Kidney (tissue), 14 donors: ENCODE measurements around the gene UGT1A4. TPM values are rescaled to one million over a fixed set of nuclear protein-coding genes. Genes with fewer than 3 reads are reported as not detected.

Source experiments
- DNase-seq, 5 donors: peaks; one replicate each; pipeline ENCODE4 v3.0.0-alpha.2; 2013 to 2020
- FAIRE-seq: peaks from 2 replicates; lab custom pipeline; 2012; peaks lifted over from hg19 to GRCh38; lab: Jason Lieb, UNC
- H3K27ac ChIP-seq, 2 donors: one replicate each; pipeline ENCODE4 v1.7.0; 2013; ENCODE audit warnings: low read depth in 2 of 2, low read length in 2 of 2, inconsistent platforms in 1 of 2
- H3K27me3 ChIP-seq: one replicate; pipeline ENCODE4 v1.7.1; 2013; ENCODE audit warnings: low read length, inconsistent platforms; ENCODE audit not compliant: control insufficient read depth, insufficient read depth
- H3K36me3 ChIP-seq, 3 donors: one replicate each; pipeline versions ENCODE4 v1.7.0 to v1.7.1; 2013; ENCODE audit warnings: low read length in 3 of 3, control low read depth in 1 of 3, inconsistent platforms in 1 of 3; ENCODE audit not compliant: insufficient read depth in 3 of 3, control insufficient read depth in 2 of 3
- H3K4me1 ChIP-seq, 3 donors: one replicate each; pipeline versions ENCODE4 v1.7.0 to v1.7.1; 2013; ENCODE audit warnings: low read length in 3 of 3, inconsistent platforms in 1 of 3, low read depth in 1 of 3; ENCODE audit not compliant: control insufficient read depth in 2 of 3, insufficient read depth in 2 of 3
- H3K4me3 ChIP-seq, 3 donors: one replicate each; pipeline versions ENCODE4 v1.7.0 to v1.8.1; 2013; ENCODE audit warnings: low read length in 3 of 3, control low read depth in 1 of 3, inconsistent platforms in 1 of 3
- H3K9ac ChIP-seq, 3 donors: one replicate each; pipeline versions ENCODE4 v1.7.0 to v1.7.1; 2013; ENCODE audit warnings: low read length in 3 of 3, control low read depth in 1 of 3, inconsistent platforms in 1 of 3
- H3K9me3 ChIP-seq, 3 donors: one replicate each; pipeline versions ENCODE4 v1.7.0 to v1.7.1; 2013; ENCODE audit warnings: low read length in 3 of 3, control low read depth in 1 of 3, inconsistent platforms in 1 of 3; ENCODE audit not compliant: control insufficient read depth in 2 of 3, insufficient read depth in 1 of 3
- CTCF ChIP-seq: IDR thresholded peaks from 3 replicates; pipeline ENCODE4 v1.5.1; 2012; ENCODE audit warnings: mild to moderate bottlenecking, moderate library complexity, borderline replicate concordance; ENCODE audit not compliant: insufficient read depth; ENCODE audit errors: extremely low read depth
- intact Hi-C: fragments of 100-400 bp; cut with DNase I; formaldehyde crosslinking; loops from one replicate; pipeline ENCODE4 v1.11.1; 2022
- polyA plus RNA-seq: library from polyadenylated mRNA; stranded (reverse); fragments of 350-450 nt; fragmentation: Illumina TruSeq; extraction: RNeasy Lipid Tissue Mini Kit (QIAGEN cat#74804); gene quantifications from one replicate; pipeline ENCODE4 v1.2.3, GENCODE V29; 2014; ENCODE audit warnings: low read depth, low replicate concordance; ENCODE audit not compliant: insufficient read depth
- total RNA-seq: library from RNA; stranded (reverse); fragmentation: NEBNext Ultra II Directional; extraction: Animal tissue kit (Norgen Biotek cat#: 25700); gene quantifications from one replicate; pipeline ENCODE4 v1.2.1, GENCODE V29; 2021
- donor health status: control.
- donor health status: control.
- donor health status: control.
- donor health status: control.
- donor health status: control.
- donor health status: DM: yes; HTN: yes; CAD: no.
- donor health status: Normal renal cell carcinoma (clear cell type).

UGT1A4 gene
- total and polyA plus RNA-seq, 2 donors from 2014 or later, result 0.84 to 1.1 TPM

GRCh38 chr2:233789554-233789953 lies 71.0 kb downstream of the UGT1A4 start:
- no peak for FAIRE-seq
- no peak for DNase-seq

GRCh38 chr2:233791151-233791882 lies 72.8 kb downstream of the UGT1A4 start:
- H3K9me3 ChIP-seq, result no peaks in the 10 kb centered on the region
- no peaks in the 10 kb centered on the region for H3K36me3 ChIP-seq
- FAIRE-seq (no peak), DNase-seq (no peak)
- H3K9ac ChIP-seq, result no peak overlapping the region
- no peak overlapping the region for H3K27ac ChIP-seq
- no peaks in the 10 kb centered on the region for H3K27me3 ChIP-seq
- H3K4me3 ChIP-seq, result no peak overlapping the region
- intact Hi-C loops, result no loop called here
- no peaks in the 10 kb centered on the region for H3K4me1 ChIP-seq
- TF ChIP-seq CTCF, result no peak

More at GRCh38 chr2:233789554-233789953, 71.0 kb downstream of the UGT1A4 start:
- no peak for TF ChIP-seq CTCF
- no peaks in the 10 kb centered on the region for H3K27me3 ChIP-seq
- intact Hi-C loops, result no loop called here
- H3K4me1 ChIP-seq, result no peaks in the 10 kb centered on the region
- H3K9me3 ChIP-seq, result no peaks in the 10 kb centered on the region
- H3K27ac ChIP-seq, result no peak overlapping the region
- H3K9ac ChIP-seq, result no peak overlapping the region
- H3K36me3 ChIP-seq, result no peaks in the 10 kb centered on the region
- no peak overlapping the region for H3K4me3 ChIP-seq

GRCh38 chr2:233791883-233792329 lies 73.4 kb downstream of the UGT1A4 start:
- Histone ChIP-seq H3K9ac (no peak overlapping the region), H3K4me3 (no peak overlapping the region), H3K36me3 (no peaks in the 10 kb centered on the region), H3K4me1 (no peaks in the 10 kb centered on the region), H3K27me3 (no peaks in the 10 kb centered on the region), H3K27ac (no peak overlapping the region), H3K9me3 (no peaks in the 10 kb centered on the region)
- FAIRE-seq (no peak), DNase-seq (no peak)
- intact Hi-C loops, result no loop called here
- TF ChIP-seq CTCF, result no peak
